Measurements from ENCODE around the gene CDH26. TPM values are rescaled to one million over a fixed set of nuclear protein-coding genes. Genes with fewer than 3 reads are reported as not detected.

The CDH26 gene
- total and polyA plus RNA-seq, 2 of the 13 experiments (the other 11 are each of a cell fraction or from before 2014, with no cell fraction given): 0.40 to 1.1 TPM

- Histone ChIP-seq H3K36me3 (replicated peaks in 1 of 2; ENCODE audit: control insufficient read depth in 1 of 2, insufficient read depth in 2 of 2, low read length in 2 of 2) (no peaks in the 10 kb centered on the region), H3K27me3 (ENCODE audit: control insufficient read depth in 1 of 2, insufficient read depth in 2 of 2, low read length in 2 of 2) (no peaks in the 10 kb centered on the region), H3K9me3 (ENCODE audit: low read length) (no peaks in the 10 kb centered on the region), H4K20me1 (ENCODE audit: insufficient read depth, low read length) (no peaks in the 10 kb centered on the region), H3K4me3 (replicated peaks in 1 of 3; ENCODE audit: insufficient read depth in 1 of 3, low read depth in 2 of 3, low read length in 3 of 3) (no peak overlapping the region), H3K4me1 (ENCODE audit: insufficient read depth, low read length) (no peaks in the 10 kb centered on the region), H3K79me2 (ENCODE audit: insufficient read depth, low read length) (no peaks in the 10 kb centered on the region), H2AFZ (ENCODE audit: low read length) (no peak overlapping the region), H3K4me2 (ENCODE audit: low read depth, low read length) (no peak overlapping the region), H3K27ac (ENCODE audit: extremely low read length, insufficient read depth, low read length) (no peak overlapping the region), H3K9ac (ENCODE audit: insufficient read depth, low read depth, low read length) (no peak overlapping the region)
- WGBS (ENCODE audit: low lambda C conversion rate): 27% methylated on average over 3 of the region's 3 CpGs
- in situ Hi-C loops (cut with HindIII; ENCODE audit: extremely low pct_ligation_motif_present, low pct_unique_long_range_greater_than_20kb) (no loop called here), intact Hi-C loops (cut with micrococcal nuclease; ENCODE audit: unreplicated experiment) (no loop called here)
- no TSS peak for BruUV-seq (replicated peaks)
- DNase-seq (ENCODE audit: low spot score) (no peak), ATAC-seq (peak; percentile 71), FAIRE-seq (no peak)
- POLR2A ChIA-PET: no interaction called here
- CTCF ChIA-PET (ENCODE audit: low intra/inter-chr PET ratio, low total read pairs): no interaction called here
- TF ChIP-seq NR1H2 (CRISPR knock-in tag; IDR thresholded peaks at IDR 0.05; ENCODE audit: borderline replicate concordance, low read depth): no peak
- TF ChIP-seq GFI1 (CRISPR knock-in tag; IDR thresholded peaks at IDR 0.05; ENCODE audit: borderline replicate concordance): no peak
- TF ChIP-seq ZNF607 (CRISPR knock-in tag; IDR thresholded peaks at IDR 0.05; ENCODE audit: borderline replicate concordance): no peak
- no peak for TF ChIP-seq ZNF44 (CRISPR knock-in tag; IDR thresholded peaks at IDR 0.05)
- TF ChIP-seq ZBTB8A (CRISPR knock-in tag; IDR thresholded peaks at IDR 0.05; ENCODE audit: borderline replicate concordance, low read depth): no peak
- TF ChIP-seq HNF1A (IDR thresholded peaks at IDR 0.05; ENCODE audit: low read depth): no peak
- TF ChIP-seq HNF1A (CRISPR knock-in tag; IDR thresholded peaks at IDR 0.05; ENCODE audit: borderline replicate concordance): no peak
- no peak for TF ChIP-seq ARID4A (CRISPR knock-in tag; IDR thresholded peaks at IDR 0.05; ENCODE audit: borderline replicate concordance)
- TF ChIP-seq ZNF484 (CRISPR knock-in tag; IDR thresholded peaks at IDR 0.05; ENCODE audit: borderline replicate concordance, low read depth): no peak
- TF ChIP-seq ZNF687 (CRISPR knock-in tag; IDR thresholded peaks at IDR 0.05): no peak
- TF ChIP-seq ZMYM4 (CRISPR knock-in tag; IDR thresholded peaks at IDR 0.05): peak; percentile 48; the same call in 1 of the 2 replicates
- TF ChIP-seq ZNF143 (CRISPR knock-in tag; IDR thresholded peaks at IDR 0.05): no peak
- peak; percentile 25; the same call in 1 of the 2 replicates for TF ChIP-seq STAG1 (CRISPR knock-in tag; IDR thresholded peaks at IDR 0.05)
Observed at GRCh38 chr20:59985864-59986263, 27.6 kb downstream of the CDH26 start.

Measured in HepG2 (cell line).